Measurements from ENCODE around the gene SARS1. TPM values are rescaled to one million over a fixed set of nuclear protein-coding genes. Genes with fewer than 3 reads are reported as not detected.

SARS1 gene
- total and polyA plus RNA-seq, 2 of the 8 experiments (the other 6 are each of a cell fraction or from before 2014, with no cell fraction given), result 83.1 to 146 TPM

- DNase-seq (ENCODE audit: low read depth in 1 of 2, low spot score in 2 of 2), result no peak
- no peak overlapping the region for H3K27ac ChIP-seq (ENCODE audit: low read depth, low read length)
- CTCF ChIA-PET (ENCODE audit: partially characterized antibody), result interaction anchor here (0.6 to 2.0 kb wide), 11 partner anchors 14 to 313 kb away, joined by 3 to 5 read pairs (median 3); no protein-coding TSS in a partner anchor
These were observed 46.7 kb upstream of the SARS1 start for GRCh38 chr1:109167001-109167506.

More at GRCh38 chr1:109167001-109167506, 46.7 kb upstream of the SARS1 start:
- no peaks in the 10 kb centered on the region for H3K79me2 ChIP-seq (ENCODE audit: control insufficient read depth in 1 of 2, insufficient read depth in 2 of 2, low read length in 2 of 2)
- H3K4me3 ChIP-seq (ENCODE audit: extremely low read depth in 1 of 4, insufficient read depth in 2 of 4, low read depth in 3 of 4, low read length in 4 of 4), result no peak overlapping the region
- no peak overlapping the region for H3K18ac ChIP-seq (ENCODE audit: extremely low read depth, low read length)
- H3K36me3 ChIP-seq (ENCODE audit: control insufficient read depth in 2 of 4, insufficient read depth in 4 of 4, low read length in 3 of 4), result no peaks in the 10 kb centered on the region
- no peak overlapping the region for H3K4me2 ChIP-seq (ENCODE audit: insufficient read depth in 1 of 2, low read depth in 2 of 2, low read length in 2 of 2)
- WGBS, 2 experiments (ENCODE audit: extremely low coverage in 1 of 2, insufficient coverage in 1 of 2, insufficient read length in 1 of 2, insufficient replicate concordance in 2 of 2, low coverage in 1 of 2, low lambda C conversion rate in 2 of 2, missing lambda C conversion rate in 1 of 2), result 93% methylated on average over 7 of the region's 7 CpGs; no CpG with 5 or more reads in 1 of the 2 experiments
- H3K4ac ChIP-seq (replicated peaks; ENCODE audit: insufficient read length, low read depth, low read length), result no peak overlapping the region
- no peak overlapping the region for H2AK5ac ChIP-seq (ENCODE audit: low read depth, low read length)
- H4K91ac ChIP-seq (replicated peaks; ENCODE audit: insufficient read length, low read length), result no peak overlapping the region
- H3K56ac ChIP-seq (replicated peaks; ENCODE audit: insufficient read length, low read depth, low read length), result no peak overlapping the region
- no peak overlapping the region for H2BK20ac ChIP-seq (ENCODE audit: low read length)
- no peak overlapping the region for H2BK5ac ChIP-seq (ENCODE audit: low read depth, low read length)
- H2BK12ac ChIP-seq (ENCODE audit: low read depth, low read length), result no peak overlapping the region
- no peak overlapping the region for H3K23ac ChIP-seq (ENCODE audit: insufficient read length)
- no peak overlapping the region for H4K5ac ChIP-seq (ENCODE audit: insufficient read length, low read depth, low read length)
- peaks cover 0 to 4% (median 0%) of the 10 kb centered on the region in 4 experiments; a peak in 4 of 7 replicates for H3K4me1 ChIP-seq (replicated peaks in 1 of 4; ENCODE audit: control insufficient read depth in 3 of 4, insufficient read depth in 4 of 4, low read length in 3 of 4)
- H4K8ac ChIP-seq (ENCODE audit: extremely low read depth, insufficient read depth, low read length), result no peak overlapping the region
- no peaks in the 10 kb centered on the region for H4K20me1 ChIP-seq (replicated peaks in 1 of 2; ENCODE audit: control insufficient read depth in 1 of 2, insufficient read depth in 2 of 2, low read length in 2 of 2)
- no peaks in the 10 kb centered on the region for H3K9me3 ChIP-seq (ENCODE audit: insufficient read depth in 2 of 2, low read depth in 1 of 2, low read length in 1 of 2)
- H3K14ac ChIP-seq (ENCODE audit: insufficient read length), result no peak overlapping the region
- H3K79me1 ChIP-seq (ENCODE audit: low read depth, low read length), result no peaks in the 10 kb centered on the region
- H2AFZ ChIP-seq (ENCODE audit: low read length), result no peak overlapping the region
- H3K9ac ChIP-seq (replicated peaks in 1 of 4; ENCODE audit: extremely low read depth in 1 of 4, low read depth in 3 of 4, low read length in 3 of 4), result no peak overlapping the region
- no peak overlapping the region for H2BK120ac ChIP-seq (replicated peaks; ENCODE audit: low read depth, low read length)
- no peaks in the 10 kb centered on the region for H3K27me3 ChIP-seq (replicated peaks in 1 of 4; ENCODE audit: control insufficient read depth in 3 of 4, extremely low read depth in 1 of 4, insufficient read depth in 3 of 4, low read length in 3 of 4)
- POLR2A ChIA-PET (ENCODE audit: partially characterized antibody), result no interaction called here
- no peak for FAIRE-seq
- no peak overlapping the region for H2BK15ac ChIP-seq (ENCODE audit: low read length)
- TF ChIP-seq EGR1 (IDR thresholded peaks at IDR 0.05; ENCODE audit: borderline replicate concordance, low read depth, low read length), result no peak
- TF ChIP-seq RXRA (IDR thresholded peaks at IDR 0.05; ENCODE audit: insufficient read depth, low read depth, low read length), result no peak
- TF ChIP-seq GTF2F1 (IDR thresholded peaks at IDR 0.05; ENCODE audit: borderline replicate concordance, low read depth, low read length), result no peak
- TF ChIP-seq POLR2AphosphoS5 (IDR thresholded peaks at IDR 0.05; ENCODE audit: low read depth, low read length), result no peak
- no peak for TF ChIP-seq EP300 (IDR thresholded peaks at IDR 0.05; ENCODE audit: borderline replicate concordance in 1 of 2, low read depth in 2 of 2, low read length in 2 of 2)
- no peak for TF ChIP-seq SP2 (IDR thresholded peaks at IDR 0.05; ENCODE audit: low read length)
- no peak for TF ChIP-seq HDAC2 (IDR thresholded peaks at IDR 0.05; ENCODE audit: borderline replicate concordance in 1 of 2, low read depth in 2 of 2, low read length in 2 of 2)
- H3K23me2 ChIP-seq (ENCODE audit: low read depth, low read length), result no peaks in the 10 kb centered on the region
